ENCODE data around the gene IL17B. TPM values are rescaled to one million over a fixed set of nuclear protein-coding genes. Genes with fewer than 3 reads are reported as not detected.

IL17B gene
- total RNA-seq, 1 donor from 2014 or later = not detected

DNA sequence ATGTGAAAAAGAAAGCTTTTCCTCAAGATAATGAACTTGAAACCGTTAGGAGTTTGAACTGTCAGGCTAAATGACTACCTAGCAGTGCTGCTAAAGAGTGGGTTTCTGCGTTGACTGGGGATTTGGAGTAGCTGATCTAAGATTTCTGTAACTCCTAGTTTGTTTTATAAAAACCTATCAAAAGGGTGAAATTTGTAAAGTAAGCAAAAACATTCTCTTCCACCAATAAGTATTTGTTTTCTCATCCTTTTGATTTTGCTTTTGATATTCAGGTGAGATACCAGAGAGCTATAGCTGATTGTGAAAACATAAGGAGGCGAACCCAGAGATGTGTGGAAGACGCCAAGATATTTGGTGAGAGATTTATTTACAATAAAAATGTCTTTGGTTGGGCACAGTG, 29.7 kb downstream of the IL17B start:
- Histone ChIP-seq H3K4me3 (no peak overlapping the region), H3K27ac (replicated peaks) (peak overlapping the region; percentile 31), H3K36me3 (peaks cover 59% of the 10 kb centered on the region), H3K27me3 (ENCODE audit: low read depth) (no peaks in the 10 kb centered on the region), H3K9me3 (replicated peaks) (no peaks in the 10 kb centered on the region), H3K4me1 (peaks cover 56% of the 10 kb centered on the region)
- TF ChIP-seq, protein P1, sequence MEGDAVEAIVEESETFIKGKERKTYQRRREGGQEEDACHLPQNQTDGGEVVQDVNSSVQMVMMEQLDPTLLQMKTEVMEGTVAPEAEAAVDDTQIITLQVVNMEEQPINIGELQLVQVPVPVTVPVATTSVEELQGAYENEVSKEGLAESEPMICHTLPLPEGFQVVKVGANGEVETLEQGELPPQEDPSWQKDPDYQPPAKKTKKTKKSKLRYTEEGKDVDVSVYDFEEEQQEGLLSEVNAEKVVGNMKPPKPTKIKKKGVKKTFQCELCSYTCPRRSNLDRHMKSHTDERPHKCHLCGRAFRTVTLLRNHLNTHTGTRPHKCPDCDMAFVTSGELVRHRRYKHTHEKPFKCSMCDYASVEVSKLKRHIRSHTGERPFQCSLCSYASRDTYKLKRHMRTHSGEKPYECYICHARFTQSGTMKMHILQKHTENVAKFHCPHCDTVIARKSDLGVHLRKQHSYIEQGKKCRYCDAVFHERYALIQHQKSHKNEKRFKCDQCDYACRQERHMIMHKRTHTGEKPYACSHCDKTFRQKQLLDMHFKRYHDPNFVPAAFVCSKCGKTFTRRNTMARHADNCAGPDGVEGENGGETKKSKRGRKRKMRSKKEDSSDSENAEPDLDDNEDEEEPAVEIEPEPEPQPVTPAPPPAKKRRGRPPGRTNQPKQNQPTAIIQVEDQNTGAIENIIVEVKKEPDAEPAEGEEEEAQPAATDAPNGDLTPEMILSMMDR (IDR thresholded peaks at IDR 0.05; ENCODE audit: borderline replicate concordance) = no peak
- intact Hi-C loops (cut with micrococcal nuclease) = no loop called here
- no peak for DNase-seq

DNA sequence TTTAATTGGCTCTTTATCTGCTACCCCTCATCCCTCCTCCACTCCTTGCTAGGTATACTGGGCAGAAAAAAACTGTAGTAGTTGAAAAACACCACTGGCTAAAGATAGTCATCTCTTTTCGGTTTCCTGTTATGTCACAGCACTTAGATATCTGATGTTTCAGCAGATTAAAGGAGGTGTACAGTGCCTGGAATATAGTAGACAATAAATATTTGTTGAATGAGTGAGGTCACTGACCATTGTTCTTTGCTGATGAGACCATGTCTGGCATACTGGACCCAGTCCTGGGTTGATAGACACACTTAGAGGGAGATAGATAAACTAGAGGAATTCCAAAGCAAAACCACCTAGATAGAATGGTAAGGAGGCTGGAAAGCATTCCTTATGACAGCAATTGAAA, 30.6 kb downstream of the IL17B start:
- TF ChIP-seq, protein P1 (IDR thresholded peaks at IDR 0.05; ENCODE audit: borderline replicate concordance) = no peak
- peaks cover 51% of the 10 kb centered on the region for H3K36me3 ChIP-seq
- H3K27me3 ChIP-seq (ENCODE audit: low read depth) = no peaks in the 10 kb centered on the region
- H3K9me3 ChIP-seq (replicated peaks) = no peaks in the 10 kb centered on the region
- H3K4me1 ChIP-seq = peaks cover 58% of the 10 kb centered on the region
- intact Hi-C loops (cut with micrococcal nuclease) = no loop called here
- H3K27ac ChIP-seq (replicated peaks) = peak overlapping the region; percentile 31
- no peak overlapping the region for H3K4me3 ChIP-seq
- no peak for DNase-seq

DNA sequence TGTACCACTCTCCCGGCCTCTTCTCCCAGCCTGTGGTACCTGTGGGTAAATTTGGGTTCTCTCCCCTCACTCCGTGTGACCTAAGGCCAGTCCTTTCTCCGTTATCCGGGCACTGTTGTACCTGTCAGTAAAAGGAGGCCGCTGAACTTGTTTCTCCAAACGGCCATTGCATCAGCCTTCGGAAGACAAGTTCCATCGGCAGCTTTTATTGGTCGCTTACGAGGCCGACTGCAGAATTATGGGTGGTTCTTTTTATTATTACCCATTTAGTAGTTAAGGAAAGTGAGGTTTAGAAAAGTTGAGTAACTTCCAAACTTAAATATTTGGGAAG, 33.2 kb downstream of the IL17B start:
- H3K4me1 ChIP-seq = peaks cover 44% of the 10 kb centered on the region
- H3K36me3 ChIP-seq = peaks cover 38% of the 10 kb centered on the region
- TF ChIP-seq, protein P1 (IDR thresholded peaks at IDR 0.05; ENCODE audit: borderline replicate concordance) = no peak
- peak overlapping the region; percentile 74 for H3K4me3 ChIP-seq
- DNase-seq = no peak
- H3K9me3 ChIP-seq (replicated peaks) = no peaks in the 10 kb centered on the region
- intact Hi-C loops (cut with micrococcal nuclease) = no loop called here
- H3K27me3 ChIP-seq (ENCODE audit: low read depth) = no peaks in the 10 kb centered on the region
- peak overlapping the region; percentile 88 for H3K27ac ChIP-seq (replicated peaks)

DNA sequence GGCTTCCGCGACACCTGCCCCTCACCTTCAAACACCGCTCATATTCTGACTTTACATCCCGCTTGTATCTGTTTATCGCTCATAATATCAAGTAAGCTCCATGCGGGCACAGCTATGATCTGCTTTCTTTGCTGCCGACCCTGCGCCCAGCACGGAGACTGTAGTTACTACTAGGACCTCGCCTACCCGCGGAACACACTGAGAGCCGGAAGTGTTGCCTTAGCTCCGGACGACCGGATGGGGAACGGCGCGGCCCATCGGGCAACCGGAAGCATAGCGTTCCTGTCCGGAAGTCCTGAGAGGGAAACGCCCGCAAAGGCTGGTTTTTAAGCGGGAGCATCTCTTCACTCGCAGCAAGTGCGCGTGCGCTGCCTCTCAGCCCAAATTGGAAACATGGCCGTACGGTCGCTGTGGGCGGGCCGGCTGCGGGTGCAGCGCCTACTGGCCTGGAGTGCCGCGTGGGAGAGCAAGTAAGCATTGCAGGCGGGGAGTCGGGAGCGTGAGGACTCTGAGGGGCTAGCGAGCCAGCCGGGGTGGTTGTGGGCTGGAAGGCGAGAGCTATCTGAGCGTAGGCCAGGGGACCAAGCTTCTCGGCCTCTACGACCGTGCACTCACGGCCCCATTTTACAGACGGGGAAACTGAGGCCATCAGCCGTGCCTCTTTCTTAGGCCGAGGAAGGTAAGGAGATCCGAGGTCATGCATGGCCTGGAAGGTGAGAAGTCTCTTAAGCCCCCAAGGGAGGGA, 33.8 kb downstream of the IL17B start, which contains the start of gene GRPEL2:
TSS of gene GRPEL2 (plus strand) at position 353 of the 745 bp plus-strand sequence. CDS start at position 394, 41 bp downstream.
- TF ChIP-seq, protein P1 (IDR thresholded peaks at IDR 0.05; ENCODE audit: borderline replicate concordance) = no peak
- peak within 1 kb of the TSS; percentile 74 for H3K4me3 ChIP-seq
- H3K4me1 ChIP-seq = peaks cover 44% of the 10 kb centered on the region
- peaks cover 38% of the 10 kb centered on the region for H3K36me3 ChIP-seq
- intact Hi-C loops (cut with micrococcal nuclease) = no loop called here
- peak within 1 kb of the TSS; percentile 88 for H3K27ac ChIP-seq (replicated peaks)
- no peaks in the 10 kb centered on the region for H3K27me3 ChIP-seq (ENCODE audit: low read depth)
- DNase-seq = peak; percentile 95
- H3K9me3 ChIP-seq (replicated peaks) = no peaks in the 10 kb centered on the region

DNA sequence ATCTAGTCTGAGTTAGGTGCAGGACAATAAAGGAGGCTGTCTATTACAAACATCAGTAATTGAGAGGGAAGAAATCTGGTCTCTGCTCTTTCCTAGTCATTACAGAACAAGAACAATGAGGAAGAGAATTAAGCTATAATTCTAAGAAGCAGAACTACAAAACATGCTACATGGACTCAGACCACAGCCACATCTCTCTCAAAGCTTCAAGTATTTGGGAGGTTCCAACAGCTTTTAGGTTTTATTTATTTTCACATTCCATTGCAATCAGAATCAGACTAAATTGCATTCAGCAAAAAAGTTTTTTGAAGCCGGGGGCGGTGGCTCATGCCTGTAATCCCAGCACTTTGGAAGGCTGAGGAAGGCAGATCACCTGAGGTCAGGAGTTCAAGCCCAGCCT, 34.9 kb downstream of the IL17B start:
- intact Hi-C loops (cut with micrococcal nuclease) = no loop called here
- no peak for DNase-seq
- Histone ChIP-seq H3K4me3 (peak overlapping the region; percentile 74), H3K9me3 (replicated peaks) (no peaks in the 10 kb centered on the region), H3K27me3 (ENCODE audit: low read depth) (no peaks in the 10 kb centered on the region), H3K36me3 (peaks cover 38% of the 10 kb centered on the region), H3K27ac (replicated peaks) (peak overlapping the region; percentile 88), H3K4me1 (peaks cover 44% of the 10 kb centered on the region)
- TF ChIP-seq, protein P1 (IDR thresholded peaks at IDR 0.05; ENCODE audit: borderline replicate concordance) = no peak

Measured in left ventricle myocardium inferior (tissue), 1 donor.